HepG2 (cell line): ENCODE data around the gene CPT1A.

Experiments
- ESRRA ChIP-seq: sonication (generic); formaldehyde crosslinking; IDR thresholded peaks from 2 replicates; pipeline ENCODE4 v1.5.1; 2020; ENCODE audit warnings: mild to moderate bottlenecking, low read depth, missing genetic modification reagents
- ETV5 ChIP-seq: IDR thresholded peaks from 2 replicates; pipeline ENCODE4 v1.6.1; 2018; ENCODE audit warnings: missing biosample characterization, missing genetic modification reagents, inconsistent platforms, borderline replicate concordance
- FOXJ3 ChIP-seq: sonication (generic); formaldehyde crosslinking; IDR thresholded peaks from 2 replicates; pipeline ENCODE4 v1.4.0; 2020; ENCODE audit warnings: missing genetic modification reagents, mild to moderate bottlenecking, borderline replicate concordance
- GABPA ChIP-seq, 2 experiments: IDR thresholded peaks; 2 replicates each; pipeline ENCODE4 v1.6.1; 2011 to 2016; ENCODE audit warnings: low read depth in 2 of 2, low read length in 1 of 2, missing biosample characterization in 1 of 2, missing genetic modification characterization in 1 of 2
- MBD4 ChIP-seq: IDR thresholded peaks from 2 replicates; pipeline ENCODE4 v1.6.1; 2012; ENCODE audit warnings: low read length, inconsistent platforms, borderline replicate concordance
- MTF1 ChIP-seq: sonication (generic); formaldehyde crosslinking; IDR thresholded peaks from 2 replicates; pipeline ENCODE4 v1.5.0; 2020; ENCODE audit warnings: missing genetic modification reagents
- NCOA1 ChIP-seq: sonication (generic); formaldehyde crosslinking; IDR thresholded peaks from 2 replicates; pipeline ENCODE4 v1.9.0; 2021; ENCODE audit warnings: missing genetic modification reagents
- SP2 ChIP-seq: sonication (generic); formaldehyde crosslinking; IDR thresholded peaks from 2 replicates; pipeline ENCODE4 v1.5.1; 2020; ENCODE audit warnings: mild to moderate bottlenecking, missing genetic modification reagents
- ZNF331 ChIP-seq: sonication (generic); formaldehyde crosslinking; IDR thresholded peaks from 2 replicates; pipeline ENCODE4 v1.4.0; 2020; ENCODE audit warnings: missing genetic modification reagents
- ZNF850 ChIP-seq: sonication (generic); formaldehyde crosslinking; conservative IDR thresholded peaks from 2 replicates; pipeline ENCODE4 v1.9.0; 2021; ENCODE audit warnings: mild to moderate bottlenecking, missing genetic modification reagents
- TF ChIP-seq, protein P1 (sequence below): IDR thresholded peaks from 2 replicates; pipeline ENCODE4 v1.6.1; 2016
- TF ChIP-seq, protein P2 (sequence below), 2 experiments: sonication (generic) in 1 of 2; formaldehyde crosslinking in 1 of 2; IDR thresholded peaks; 2 replicates each; pipeline versions ENCODE4 v1.5.1 to v1.6.1; 2011 to 2020; ENCODE audit warnings: borderline replicate concordance in 1 of 2, low read depth in 1 of 2, low read length in 1 of 2, mild to moderate bottlenecking in 1 of 2, missing genetic modification reagents in 1 of 2, moderate library complexity in 1 of 2
- TF ChIP-seq, protein P3 (sequence below): sonication (generic); formaldehyde crosslinking; IDR thresholded peaks from 2 replicates; pipeline ENCODE4 v1.5.0; 2020; ENCODE audit warnings: mild to moderate bottlenecking, missing genetic modification reagents, moderate library complexity

DNA sequence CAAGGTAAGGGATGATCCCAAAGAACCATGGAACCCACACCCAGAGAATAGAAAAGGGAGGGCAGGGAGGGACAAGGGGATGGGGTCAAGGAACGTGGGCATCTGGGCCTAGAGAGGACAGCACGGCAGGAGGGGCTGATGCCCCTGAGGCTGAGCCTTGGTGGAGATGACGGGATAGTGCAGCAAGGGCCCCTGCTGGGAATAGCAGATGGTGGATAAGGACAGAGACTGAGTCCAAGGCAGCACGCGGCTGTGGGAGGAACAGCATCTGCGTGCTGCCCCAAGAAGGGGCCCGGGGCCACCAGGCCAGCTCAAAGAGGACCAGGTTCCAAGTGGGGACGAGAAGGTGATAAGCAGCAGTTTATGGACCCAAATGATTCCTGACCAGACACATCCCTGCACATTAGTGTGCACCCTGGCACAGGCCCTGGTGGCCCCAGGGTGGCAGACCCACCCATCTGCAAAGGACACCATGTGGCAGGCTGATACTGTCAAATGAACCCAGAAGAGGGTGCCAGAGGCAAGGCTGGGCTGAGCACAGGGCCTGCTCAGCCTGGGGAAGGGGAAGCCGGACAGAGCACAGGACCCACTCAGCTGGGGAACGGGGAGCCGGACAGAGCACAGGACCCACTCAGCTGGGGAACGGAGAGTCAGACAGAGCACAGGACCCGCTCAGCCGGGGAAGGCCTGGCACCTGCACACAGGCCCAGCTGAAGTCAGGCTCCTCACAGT is 77.6 kb downstream of the CPT1A start:
- TF ChIP-seq SP2 (CRISPR knock-in tag) (no peak), FOXJ3 (no peak), MBD4 (no peak), ETV5 (CRISPR knock-in tag) (no peak), ZNF331 (CRISPR knock-in tag) (no peak), NCOA1 (no peak), ESRRA (no peak), MTF1 (CRISPR knock-in tag) (no peak), ZNF850 (CRISPR knock-in tag) (no peak), GABPA (IDR thresholded peaks at IDR 0.05; ENCODE audit: low read depth, low read length) (no peak), GABPA (CRISPR knock-in tag; IDR thresholded peaks at IDR 0.05; ENCODE audit: low read depth) (no peak)
- TF ChIP-seq, protein P1, sequence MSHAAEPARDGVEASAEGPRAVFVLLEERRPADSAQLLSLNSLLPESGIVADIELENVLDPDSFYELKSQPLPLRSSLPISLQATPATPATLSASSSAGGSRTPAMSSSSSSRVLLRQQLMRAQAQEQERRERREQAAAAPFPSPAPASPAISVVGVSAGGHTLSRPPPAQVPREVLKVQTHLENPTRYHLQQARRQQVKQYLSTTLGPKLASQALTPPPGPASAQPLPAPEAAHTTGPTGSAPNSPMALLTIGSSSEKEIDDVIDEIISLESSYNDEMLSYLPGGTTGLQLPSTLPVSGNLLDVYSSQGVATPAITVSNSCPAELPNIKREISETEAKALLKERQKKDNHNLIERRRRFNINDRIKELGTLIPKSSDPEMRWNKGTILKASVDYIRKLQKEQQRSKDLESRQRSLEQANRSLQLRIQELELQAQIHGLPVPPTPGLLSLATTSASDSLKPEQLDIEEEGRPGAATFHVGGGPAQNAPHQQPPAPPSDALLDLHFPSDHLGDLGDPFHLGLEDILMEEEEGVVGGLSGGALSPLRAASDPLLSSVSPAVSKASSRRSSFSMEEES (CRISPR knock-in tag): no peak
- TF ChIP-seq, protein P2, sequence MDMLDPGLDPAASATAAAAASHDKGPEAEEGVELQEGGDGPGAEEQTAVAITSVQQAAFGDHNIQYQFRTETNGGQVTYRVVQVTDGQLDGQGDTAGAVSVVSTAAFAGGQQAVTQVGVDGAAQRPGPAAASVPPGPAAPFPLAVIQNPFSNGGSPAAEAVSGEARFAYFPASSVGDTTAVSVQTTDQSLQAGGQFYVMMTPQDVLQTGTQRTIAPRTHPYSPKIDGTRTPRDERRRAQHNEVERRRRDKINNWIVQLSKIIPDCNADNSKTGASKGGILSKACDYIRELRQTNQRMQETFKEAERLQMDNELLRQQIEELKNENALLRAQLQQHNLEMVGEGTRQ (IDR thresholded peaks at IDR 0.05; ENCODE audit: low read depth, low read length): no peak
- TF ChIP-seq, protein P2 (CRISPR knock-in tag; IDR thresholded peaks at IDR 0.05; ENCODE audit: borderline replicate concordance): no peak
- TF ChIP-seq, protein P3, sequence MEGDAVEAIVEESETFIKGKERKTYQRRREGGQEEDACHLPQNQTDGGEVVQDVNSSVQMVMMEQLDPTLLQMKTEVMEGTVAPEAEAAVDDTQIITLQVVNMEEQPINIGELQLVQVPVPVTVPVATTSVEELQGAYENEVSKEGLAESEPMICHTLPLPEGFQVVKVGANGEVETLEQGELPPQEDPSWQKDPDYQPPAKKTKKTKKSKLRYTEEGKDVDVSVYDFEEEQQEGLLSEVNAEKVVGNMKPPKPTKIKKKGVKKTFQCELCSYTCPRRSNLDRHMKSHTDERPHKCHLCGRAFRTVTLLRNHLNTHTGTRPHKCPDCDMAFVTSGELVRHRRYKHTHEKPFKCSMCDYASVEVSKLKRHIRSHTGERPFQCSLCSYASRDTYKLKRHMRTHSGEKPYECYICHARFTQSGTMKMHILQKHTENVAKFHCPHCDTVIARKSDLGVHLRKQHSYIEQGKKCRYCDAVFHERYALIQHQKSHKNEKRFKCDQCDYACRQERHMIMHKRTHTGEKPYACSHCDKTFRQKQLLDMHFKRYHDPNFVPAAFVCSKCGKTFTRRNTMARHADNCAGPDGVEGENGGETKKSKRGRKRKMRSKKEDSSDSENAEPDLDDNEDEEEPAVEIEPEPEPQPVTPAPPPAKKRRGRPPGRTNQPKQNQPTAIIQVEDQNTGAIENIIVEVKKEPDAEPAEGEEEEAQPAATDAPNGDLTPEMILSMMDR: peak; percentile 51
